ENCODE measurements around the gene DACT3. TPM values are rescaled to one million over a fixed set of nuclear protein-coding genes. Genes with fewer than 3 reads are reported as not detected.

The DACT3 gene
- total and polyA plus RNA-seq, 2 of the 13 experiments (the other 11 are each of a cell fraction or from before 2014, with no cell fraction given), result 0.04 TPM; not detected in 1

DNA sequence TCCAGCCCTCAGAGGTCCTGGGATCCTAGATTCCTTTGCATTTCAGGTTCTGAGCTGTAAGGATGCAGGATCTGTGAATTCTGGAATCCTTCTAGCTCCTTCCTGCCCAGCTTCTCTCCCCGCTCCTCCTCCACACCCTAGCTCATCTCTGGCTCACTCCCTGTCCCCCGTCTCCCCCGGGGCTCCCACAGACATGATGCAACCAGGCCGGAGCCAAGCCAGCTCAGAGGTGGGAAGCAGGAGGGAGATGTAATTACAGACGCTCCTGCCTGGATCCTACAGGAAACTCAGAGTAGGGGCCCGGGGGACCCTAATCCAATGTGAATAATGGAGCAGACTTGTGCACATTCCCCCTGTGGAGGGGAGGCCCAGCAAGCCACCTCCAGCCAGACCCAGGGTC, 29.5 kb downstream of the DACT3 start (continued):
- TF ChIP-seq, protein P1, sequence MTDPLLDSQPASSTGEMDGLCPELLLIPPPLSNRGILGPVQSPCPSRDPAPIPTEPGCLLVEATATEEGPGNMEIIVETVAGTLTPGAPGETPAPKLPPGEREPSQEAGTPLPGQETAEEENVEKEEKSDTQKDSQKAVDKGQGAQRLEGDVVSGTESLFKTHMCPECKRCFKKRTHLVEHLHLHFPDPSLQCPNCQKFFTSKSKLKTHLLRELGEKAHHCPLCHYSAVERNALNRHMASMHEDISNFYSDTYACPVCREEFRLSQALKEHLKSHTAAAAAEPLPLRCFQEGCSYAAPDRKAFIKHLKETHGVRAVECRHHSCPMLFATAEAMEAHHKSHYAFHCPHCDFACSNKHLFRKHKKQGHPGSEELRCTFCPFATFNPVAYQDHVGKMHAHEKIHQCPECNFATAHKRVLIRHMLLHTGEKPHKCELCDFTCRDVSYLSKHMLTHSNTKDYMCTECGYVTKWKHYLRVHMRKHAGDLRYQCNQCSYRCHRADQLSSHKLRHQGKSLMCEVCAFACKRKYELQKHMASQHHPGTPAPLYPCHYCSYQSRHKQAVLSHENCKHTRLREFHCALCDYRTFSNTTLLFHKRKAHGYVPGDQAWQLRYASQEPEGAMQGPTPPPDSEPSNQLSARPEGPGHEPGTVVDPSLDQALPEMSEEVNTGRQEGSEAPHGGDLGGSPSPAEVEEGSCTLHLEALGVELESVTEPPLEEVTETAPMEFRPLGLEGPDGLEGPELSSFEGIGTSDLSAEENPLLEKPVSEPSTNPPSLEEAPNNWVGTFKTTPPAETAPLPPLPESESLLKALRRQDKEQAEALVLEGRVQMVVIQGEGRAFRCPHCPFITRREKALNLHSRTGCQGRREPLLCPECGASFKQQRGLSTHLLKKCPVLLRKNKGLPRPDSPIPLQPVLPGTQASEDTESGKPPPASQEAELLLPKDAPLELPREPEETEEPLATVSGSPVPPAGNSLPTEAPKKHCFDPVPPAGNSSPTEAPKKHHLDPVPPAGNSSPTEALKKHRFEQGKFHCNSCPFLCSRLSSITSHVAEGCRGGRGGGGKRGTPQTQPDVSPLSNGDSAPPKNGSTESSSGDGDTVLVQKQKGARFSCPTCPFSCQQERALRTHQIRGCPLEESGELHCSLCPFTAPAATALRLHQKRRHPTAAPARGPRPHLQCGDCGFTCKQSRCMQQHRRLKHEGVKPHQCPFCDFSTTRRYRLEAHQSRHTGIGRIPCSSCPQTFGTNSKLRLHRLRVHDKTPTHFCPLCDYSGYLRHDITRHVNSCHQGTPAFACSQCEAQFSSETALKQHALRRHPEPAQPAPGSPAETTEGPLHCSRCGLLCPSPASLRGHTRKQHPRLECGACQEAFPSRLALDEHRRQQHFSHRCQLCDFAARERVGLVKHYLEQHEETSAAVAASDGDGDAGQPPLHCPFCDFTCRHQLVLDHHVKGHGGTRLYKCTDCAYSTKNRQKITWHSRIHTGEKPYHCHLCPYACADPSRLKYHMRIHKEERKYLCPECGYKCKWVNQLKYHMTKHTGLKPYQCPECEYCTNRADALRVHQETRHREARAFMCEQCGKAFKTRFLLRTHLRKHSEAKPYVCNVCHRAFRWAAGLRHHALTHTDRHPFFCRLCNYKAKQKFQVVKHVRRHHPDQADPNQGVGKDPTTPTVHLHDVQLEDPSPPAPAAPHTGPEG (CRISPR knock-in tag; IDR thresholded peaks at IDR 0.05), result no peak
- TF ChIP-seq RAD21 (CRISPR knock-in tag; IDR thresholded peaks at IDR 0.05), result no peak
- TF ChIP-seq, protein P2, sequence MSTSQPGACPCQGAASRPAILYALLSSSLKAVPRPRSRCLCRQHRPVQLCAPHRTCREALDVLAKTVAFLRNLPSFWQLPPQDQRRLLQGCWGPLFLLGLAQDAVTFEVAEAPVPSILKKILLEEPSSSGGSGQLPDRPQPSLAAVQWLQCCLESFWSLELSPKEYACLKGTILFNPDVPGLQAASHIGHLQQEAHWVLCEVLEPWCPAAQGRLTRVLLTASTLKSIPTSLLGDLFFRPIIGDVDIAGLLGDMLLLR (CRISPR knock-in tag; IDR thresholded peaks at IDR 0.05), result no peak
- no peak for TF ChIP-seq ZNF530 (CRISPR knock-in tag; IDR thresholded peaks at IDR 0.05; ENCODE audit: low read depth)
- TF ChIP-seq ZBTB21 (CRISPR knock-in tag; IDR thresholded peaks at IDR 0.05), result no peak
- TF ChIP-seq ZFP36 (IDR thresholded peaks at IDR 0.05; ENCODE audit: borderline replicate concordance, low read depth, low read length, partially characterized antibody), result no peak
- no peak for TF ChIP-seq ERF (CRISPR knock-in tag; IDR thresholded peaks at IDR 0.05)
- no peak for TF ChIP-seq ZNF549 (CRISPR knock-in tag; IDR thresholded peaks at IDR 0.05)
- no peak for TF ChIP-seq HMG20A (CRISPR knock-in tag; IDR thresholded peaks at IDR 0.05; ENCODE audit: borderline replicate concordance)
- TF ChIP-seq, protein P3, sequence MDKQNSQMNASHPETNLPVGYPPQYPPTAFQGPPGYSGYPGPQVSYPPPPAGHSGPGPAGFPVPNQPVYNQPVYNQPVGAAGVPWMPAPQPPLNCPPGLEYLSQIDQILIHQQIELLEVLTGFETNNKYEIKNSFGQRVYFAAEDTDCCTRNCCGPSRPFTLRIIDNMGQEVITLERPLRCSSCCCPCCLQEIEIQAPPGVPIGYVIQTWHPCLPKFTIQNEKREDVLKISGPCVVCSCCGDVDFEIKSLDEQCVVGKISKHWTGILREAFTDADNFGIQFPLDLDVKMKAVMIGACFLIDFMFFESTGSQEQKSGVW (CRISPR knock-in tag; IDR thresholded peaks at IDR 0.05; ENCODE audit: borderline replicate concordance), result no peak

Data from HepG2 (cell line).